Vagina (tissue), 2 donors: Measurements from ENCODE around the gene PAMR1.

ENCODE experiments used
- CTCF ChIP-seq, 3 experiments: fragments of 450-650 bp in 2 of 3; fragments of 200-600 bp in 1 of 3; sonication (generic) in 1 of 3; IDR thresholded peaks; one replicate each; pipeline ENCODE4 v1.5.1; 2017 to 2019; ENCODE audit warnings: antibody characterized with exemption in 3 of 3, mild to moderate bottlenecking in 2 of 3, moderate library complexity in 2 of 3
- POLR2A ChIP-seq, 2 donors: fragments of 450-650 bp; IDR thresholded peaks; one replicate each; pipeline ENCODE4 v1.6.1; 2017; ENCODE audit warnings: antibody characterized with exemption in 2 of 2, mild to moderate bottlenecking in 2 of 2, moderate library complexity in 2 of 2
- POLR2AphosphoS5 ChIP-seq, 2 donors: sonication (generic); formaldehyde crosslinking; IDR thresholded peaks; one replicate each; pipeline ENCODE4 v1.9.0; 2017; ENCODE audit warnings: antibody characterized with exemption in 2 of 2, mild to moderate bottlenecking in 2 of 2, low read depth in 1 of 2; ENCODE audit not compliant: insufficient read depth in 1 of 2

DNA sequence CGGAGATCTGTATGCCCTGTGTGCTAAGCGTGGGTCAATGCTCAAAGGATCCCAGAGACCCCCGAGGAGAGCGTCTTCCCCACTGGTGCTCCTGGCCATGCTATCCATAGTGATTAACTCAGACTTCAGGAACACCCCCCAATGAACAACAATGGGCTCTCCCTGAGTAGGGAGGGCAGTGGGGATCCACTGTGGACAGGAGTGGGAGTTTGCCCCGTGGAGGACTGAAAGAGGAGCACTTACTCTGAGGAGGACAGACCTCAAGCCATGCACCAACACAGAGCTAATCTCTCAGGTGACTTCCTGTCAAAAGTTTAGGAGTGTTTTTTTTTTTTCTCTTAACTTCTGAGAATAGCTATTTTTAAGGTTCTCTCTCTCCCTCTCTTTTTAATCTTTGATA lies 130.5 kb downstream of the PAMR1 start:
- TF ChIP-seq CTCF (IDR thresholded peaks at IDR 0.05) (no peak), POLR2A (IDR thresholded peaks at IDR 0.05) (no peak), POLR2AphosphoS5 (IDR thresholded peaks at IDR 0.05; ENCODE audit: insufficient read depth in 1 of 2, low read depth in 1 of 2) (no peak)
